Fibroblast of lung (primary cell): Measurements from ENCODE around the gene PAGE5. TPM values are rescaled to one million over a fixed set of nuclear protein-coding genes. Genes with fewer than 3 reads are reported as not detected.

Experiments used
- DNase-seq, 2 donors: peaks; one replicate each; pipeline versions ENCODE4 v3.0.0 to v3.0.0-alpha.2; 2010; ENCODE audit warnings: low read depth in 2 of 2
- H2AFZ ChIP-seq: 2 replicates; pipeline ENCODE4 v1.5.1; 2012; ENCODE audit warnings: low read length, control low read depth, inconsistent platforms
- H3K27ac ChIP-seq: 2 replicates; pipeline ENCODE4 v1.5.1; 2011; ENCODE audit warnings: low read length, control low read depth; ENCODE audit not compliant: insufficient read depth
- H3K27me3 ChIP-seq: 2 replicates; pipeline ENCODE4 v1.5.1; 2011; ENCODE audit warnings: mild to moderate bottlenecking, low read length; ENCODE audit not compliant: control insufficient read depth, insufficient read depth
- H3K36me3 ChIP-seq: 2 replicates; pipeline ENCODE4 v1.5.1; 2011; ENCODE audit warnings: low read length; ENCODE audit not compliant: control insufficient read depth, insufficient read depth
- H3K4me1 ChIP-seq: 2 replicates; pipeline ENCODE4 v1.5.1; 2011; ENCODE audit warnings: low read length; ENCODE audit not compliant: control insufficient read depth, insufficient read depth; ENCODE audit errors: extremely low read depth
- H3K4me2 ChIP-seq: 2 replicates; pipeline ENCODE4 v1.5.1; 2011; ENCODE audit warnings: low read length, control low read depth; ENCODE audit not compliant: insufficient read depth; ENCODE audit errors: extremely low read depth
- H3K4me3 ChIP-seq, 4 experiments: fragments of 200-600 bp in 1 of 4; sonication (generic) in 1 of 4; replicated peaks in 1 of 4; 2 replicates each; pipeline ENCODE4 v1.5.1; 2011 to 2016; ENCODE audit warnings: low read length in 4 of 4, low read depth in 3 of 4, mild to moderate bottlenecking in 3 of 4, control low read depth in 2 of 4, inconsistent platforms in 1 of 4, mixed read lengths in 1 of 4; ENCODE audit not compliant: insufficient read depth in 1 of 4; ENCODE audit errors: control extremely low read depth in 1 of 4
- H3K79me2 ChIP-seq: 2 replicates; pipeline ENCODE4 v1.5.1; 2012; ENCODE audit warnings: mild to moderate bottlenecking, low read length, inconsistent platforms; ENCODE audit not compliant: control insufficient read depth, insufficient read depth
- H3K9ac ChIP-seq: 2 replicates; pipeline ENCODE4 v1.5.1; 2011; ENCODE audit warnings: mild to moderate bottlenecking, low read length, control low read depth; ENCODE audit not compliant: insufficient read depth
- H3K9me3 ChIP-seq: 2 replicates; pipeline ENCODE4 v1.5.1; 2012; ENCODE audit warnings: low read depth, low read length; ENCODE audit not compliant: control insufficient read depth, insufficient read depth
- H4K20me1 ChIP-seq: 2 replicates; pipeline ENCODE4 v1.5.1; 2011; ENCODE audit warnings: low read length; ENCODE audit not compliant: control insufficient read depth, insufficient read depth; ENCODE audit errors: extremely low read depth
- EZH2 ChIP-seq: IDR thresholded peaks from 2 replicates; pipeline ENCODE4 v1.5.1; 2012; ENCODE audit warnings: low read length, control low read depth, mild to moderate bottlenecking; ENCODE audit errors: missing control alignments
- polyA minus RNA-seq: library from RNA; depleted of rRNA, polyadenylated mRNA; stranded (reverse); fragments of >200 nt; gene quantifications from 2 replicates; pipeline ENCODE4 v1.2.3, GENCODE V29; 2011; ENCODE audit warnings: low replicate concordance
- polyA plus RNA-seq, 2 donors: library from polyadenylated mRNA; depleted of rRNA in 1 of 2; stranded (reverse) in 1 of 2; unstranded in 1 of 2; fragments of >200 nt; gene quantifications; 2 replicates each; pipeline ENCODE4 v1.2.1, GENCODE V29; 2011 to 2012; ENCODE audit warnings: missing spikeins in 1 of 2
- total RNA-seq: library from RNA; depleted of rRNA; stranded (reverse); fragments of >200 nt; gene quantifications from 2 replicates; pipeline ENCODE4 v1.2.1, GENCODE V29; 2014
- TF ChIP-seq, protein P1 (sequence below), 2 donors: IDR thresholded peaks in 1 of 2; conservative IDR thresholded peaks in 1 of 2; 1 replicate in 1 of 2; 2 replicates in 1 of 2; pipeline ENCODE4 v1.5.1; 2011 to 2012; ENCODE audit warnings: low read length in 2 of 2, control low read depth in 1 of 2, inconsistent platforms in 1 of 2, low read depth in 1 of 2, mild to moderate bottlenecking in 1 of 2

The PAGE5 gene, protein sequence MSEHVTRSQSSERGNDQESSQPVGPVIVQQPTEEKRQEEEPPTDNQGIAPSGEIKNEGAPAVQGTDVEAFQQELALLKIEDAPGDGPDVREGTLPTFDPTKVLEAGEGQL
- total RNA-seq (0.66 TPM in 1 of 2 replicates, not detected in the other), polyA plus RNA-seq (not detected in 2 replicates), polyA minus RNA-seq (not detected in 2 replicates)
- not detected in 2 replicates for polyA plus RNA-seq (2012)

DNA sequence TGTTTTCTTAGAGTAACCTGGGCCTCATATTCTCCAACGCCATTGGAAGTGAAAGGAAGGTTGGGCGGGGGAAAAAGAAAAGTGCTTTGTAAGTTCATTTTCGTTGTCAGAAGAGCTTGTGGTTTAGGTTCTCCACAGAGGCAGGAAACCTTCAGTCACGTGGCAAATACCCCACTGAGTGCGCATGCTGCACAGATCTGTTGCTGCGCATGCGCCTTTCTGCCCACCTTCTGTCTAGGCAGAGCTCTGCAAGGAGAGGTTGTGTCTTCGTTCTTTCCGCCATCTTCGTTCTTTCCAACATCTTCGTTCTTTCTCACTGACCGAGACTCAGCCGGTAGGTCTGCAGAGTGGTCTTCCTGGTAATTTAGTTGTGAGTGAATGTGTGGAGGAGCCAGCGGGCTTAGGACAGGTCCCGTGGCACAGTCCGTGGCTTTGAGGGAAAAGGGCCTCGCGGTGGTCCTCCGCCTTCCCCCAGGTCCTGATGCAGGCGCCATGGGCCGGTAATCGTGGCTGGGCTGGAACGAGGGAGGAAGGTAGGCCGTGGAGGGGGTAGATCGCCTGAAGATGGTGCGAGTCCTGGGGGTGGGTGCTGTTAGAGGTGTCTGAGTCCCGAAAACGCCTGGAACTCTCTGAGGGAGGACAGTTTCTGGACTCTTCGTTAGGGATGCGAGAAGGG, at the start of gene PAGE5:
Gene PAGE5 (plus strand): TSS at position 228 of the 676 bp plus-strand sequence. CDS start 1,037 bp downstream, outside the sequence.
- H3K27ac ChIP-seq: no peak within 1 kb of the TSS
- H3K9ac ChIP-seq: no peak within 1 kb of the TSS
- no peaks in the 10 kb centered on the region for H3K27me3 ChIP-seq
- H3K4me1 ChIP-seq: no peaks in the 10 kb centered on the region
- H3K9me3 ChIP-seq: no peaks in the 10 kb centered on the region
- no peaks in the 10 kb centered on the region for H3K79me2 ChIP-seq
- no peak within 1 kb of the TSS for H3K4me2 ChIP-seq
- H3K4me3 ChIP-seq: no peak within 1 kb of the TSS
- no peaks in the 10 kb centered on the region for H4K20me1 ChIP-seq
- TF ChIP-seq, protein P1, sequence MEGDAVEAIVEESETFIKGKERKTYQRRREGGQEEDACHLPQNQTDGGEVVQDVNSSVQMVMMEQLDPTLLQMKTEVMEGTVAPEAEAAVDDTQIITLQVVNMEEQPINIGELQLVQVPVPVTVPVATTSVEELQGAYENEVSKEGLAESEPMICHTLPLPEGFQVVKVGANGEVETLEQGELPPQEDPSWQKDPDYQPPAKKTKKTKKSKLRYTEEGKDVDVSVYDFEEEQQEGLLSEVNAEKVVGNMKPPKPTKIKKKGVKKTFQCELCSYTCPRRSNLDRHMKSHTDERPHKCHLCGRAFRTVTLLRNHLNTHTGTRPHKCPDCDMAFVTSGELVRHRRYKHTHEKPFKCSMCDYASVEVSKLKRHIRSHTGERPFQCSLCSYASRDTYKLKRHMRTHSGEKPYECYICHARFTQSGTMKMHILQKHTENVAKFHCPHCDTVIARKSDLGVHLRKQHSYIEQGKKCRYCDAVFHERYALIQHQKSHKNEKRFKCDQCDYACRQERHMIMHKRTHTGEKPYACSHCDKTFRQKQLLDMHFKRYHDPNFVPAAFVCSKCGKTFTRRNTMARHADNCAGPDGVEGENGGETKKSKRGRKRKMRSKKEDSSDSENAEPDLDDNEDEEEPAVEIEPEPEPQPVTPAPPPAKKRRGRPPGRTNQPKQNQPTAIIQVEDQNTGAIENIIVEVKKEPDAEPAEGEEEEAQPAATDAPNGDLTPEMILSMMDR (conservative IDR thresholded peaks at IDR 0.05 in 1 of 2, IDR thresholded peaks at IDR 0.05 in 1 of 2; ENCODE audit: low read depth in 1 of 2, low read length in 2 of 2): no peak
- no peak for TF ChIP-seq EZH2
- no peak for DNase-seq
- H3K36me3 ChIP-seq: no peaks in the 10 kb centered on the region
- no peak within 1 kb of the TSS for H2AFZ ChIP-seq

GRCh38 chrX:55187281-55187680, 32.9 kb upstream of the PAGE5 start:
- Histone ChIP-seq H3K9ac (no peak overlapping the region), H3K4me3 (no peak overlapping the region), H3K4me1 (no peaks in the 10 kb centered on the region), H3K27ac (no peak overlapping the region), H3K27me3 (no peaks in the 10 kb centered on the region), H3K79me2 (no peaks in the 10 kb centered on the region), H4K20me1 (no peaks in the 10 kb centered on the region), H3K4me2 (no peak overlapping the region), H3K9me3 (no peaks in the 10 kb centered on the region), H2AFZ (no peak overlapping the region), H3K36me3 (no peaks in the 10 kb centered on the region)
- TF ChIP-seq, protein P1 (conservative IDR thresholded peaks at IDR 0.05 in 1 of 2, IDR thresholded peaks at IDR 0.05 in 1 of 2; ENCODE audit: low read depth in 1 of 2, low read length in 2 of 2): no peak
- no peak for TF ChIP-seq EZH2
- no peak for DNase-seq

- Histone ChIP-seq H3K27me3 (no peaks in the 10 kb centered on the region), H3K4me1 (no peaks in the 10 kb centered on the region), H3K9ac (no peak overlapping the region), H2AFZ (no peak overlapping the region), H3K4me2 (no peak overlapping the region), H3K27ac (no peak overlapping the region), H3K36me3 (no peaks in the 10 kb centered on the region), H3K4me3 (no peak overlapping the region), H4K20me1 (no peaks in the 10 kb centered on the region), H3K79me2 (no peaks in the 10 kb centered on the region), H3K9me3 (no peaks in the 10 kb centered on the region)
- TF ChIP-seq, protein P1 (conservative IDR thresholded peaks at IDR 0.05 in 1 of 2, IDR thresholded peaks at IDR 0.05 in 1 of 2; ENCODE audit: low read depth in 1 of 2, low read length in 2 of 2): no peak
- no peak for DNase-seq
Measured at GRCh38 chrX:55196688-55197087, 23.5 kb upstream of the PAGE5 start.
